GM19099 (cell line): ENCODE results near the gene CHST8.

Experiments
- POLR2A ChIP-seq: IDR thresholded peaks from 3 replicates; pipeline ENCODE4 v1.6.1; 2011; ENCODE audit warnings: low read depth; ENCODE audit not compliant: insufficient read length; ENCODE audit errors: extremely low read depth

Gene CHST8

GRCh38 chr19:33798681-33799111, 176.9 kb downstream of the CHST8 start:
- TF ChIP-seq POLR2A, result no peak

DNA sequence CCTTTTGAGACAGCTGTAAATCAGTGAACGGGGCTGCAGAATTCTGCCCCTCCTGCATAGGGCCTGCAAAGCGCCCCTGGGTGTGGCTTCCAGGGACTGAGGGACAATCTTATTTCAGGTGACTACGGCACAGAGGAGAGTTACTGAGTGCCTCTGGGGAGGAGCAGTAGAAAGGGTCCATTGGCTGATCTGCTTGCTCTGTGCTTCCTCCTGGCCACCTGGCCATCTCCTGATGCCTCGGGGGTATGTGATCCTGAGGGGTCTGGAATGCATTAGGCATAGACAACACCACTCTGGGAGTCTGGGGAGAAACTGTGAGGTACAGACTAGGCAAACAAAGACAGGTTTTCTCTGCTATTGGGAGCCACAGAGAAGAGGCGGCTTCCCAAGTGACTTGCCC, 177.7 kb downstream of the CHST8 start:
- TF ChIP-seq POLR2A, result no peak

GRCh38 chr19:33800012-33800680, 178.4 kb downstream of the CHST8 start:
- TF ChIP-seq POLR2A, result no peak

GRCh38 chr19:33801411-33801810, 179.7 kb downstream of the CHST8 start:
- no peak for TF ChIP-seq POLR2A

- no peak for TF ChIP-seq POLR2A
Measured at GRCh38 chr19:33802001-33802400, 180.2 kb downstream of the CHST8 start.

DNA sequence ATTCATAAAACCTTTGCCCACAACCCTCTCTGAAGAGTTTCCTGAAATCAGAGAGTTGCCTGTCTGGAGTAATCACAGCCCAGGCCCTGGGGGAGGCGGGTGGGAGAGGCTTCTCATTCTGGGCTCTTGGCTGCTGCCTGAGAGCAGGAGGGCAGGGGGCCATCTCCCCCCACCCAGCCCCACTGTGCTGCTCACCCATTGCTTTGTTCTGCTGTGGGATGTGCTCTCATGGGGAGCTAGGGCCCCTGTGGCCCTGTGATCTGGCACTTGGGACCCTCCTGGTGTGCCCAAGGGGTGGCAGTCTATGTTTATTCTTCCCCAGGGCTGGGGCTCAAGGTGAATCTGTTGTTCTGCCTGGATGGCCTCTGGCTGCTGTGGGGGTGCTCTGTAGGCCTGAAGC, 181.0 kb downstream of the CHST8 start:
- no peak for TF ChIP-seq POLR2A

- TF ChIP-seq POLR2A, result no peak
Measured at GRCh38 chr19:33803383-33803782, 181.6 kb downstream of the CHST8 start.

DNA sequence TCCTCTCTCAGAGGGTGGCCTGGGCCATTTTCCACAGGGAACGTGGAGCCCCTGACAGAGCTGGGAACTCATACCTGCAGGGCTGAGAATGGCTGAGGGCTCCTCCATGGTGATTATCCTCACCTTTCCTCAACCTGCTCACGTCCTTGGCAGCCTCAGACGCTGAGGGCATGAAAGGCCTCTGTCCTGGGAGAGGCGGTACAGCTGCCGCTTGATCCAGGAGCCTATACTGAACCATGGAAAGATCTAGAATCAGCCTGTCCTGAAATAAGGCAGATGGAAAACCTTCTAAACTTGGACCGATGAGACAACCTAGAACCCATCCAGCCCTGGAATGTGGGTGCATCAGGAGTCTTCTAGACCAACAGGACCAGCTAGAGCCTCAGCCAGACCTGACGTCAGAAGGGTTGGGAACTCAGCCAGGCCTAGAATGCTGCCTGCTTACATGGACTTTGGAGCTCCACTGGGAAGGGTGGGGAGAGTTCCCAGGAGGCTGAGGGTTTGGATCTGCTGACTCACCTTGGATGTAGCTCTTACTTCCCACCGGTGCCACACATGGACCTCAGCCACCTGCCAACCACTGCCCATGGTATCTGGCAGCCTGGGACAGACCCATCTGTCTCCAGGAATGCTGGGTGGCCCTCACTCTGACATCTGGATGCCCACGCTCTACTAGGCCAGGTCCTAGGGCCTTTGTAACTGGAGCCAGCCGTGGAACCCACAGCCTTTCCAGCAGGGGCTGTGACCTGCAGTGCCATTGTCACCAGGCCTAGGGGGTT, 182.5 kb downstream of the CHST8 start:
- TF ChIP-seq POLR2A, result no peak

DNA sequence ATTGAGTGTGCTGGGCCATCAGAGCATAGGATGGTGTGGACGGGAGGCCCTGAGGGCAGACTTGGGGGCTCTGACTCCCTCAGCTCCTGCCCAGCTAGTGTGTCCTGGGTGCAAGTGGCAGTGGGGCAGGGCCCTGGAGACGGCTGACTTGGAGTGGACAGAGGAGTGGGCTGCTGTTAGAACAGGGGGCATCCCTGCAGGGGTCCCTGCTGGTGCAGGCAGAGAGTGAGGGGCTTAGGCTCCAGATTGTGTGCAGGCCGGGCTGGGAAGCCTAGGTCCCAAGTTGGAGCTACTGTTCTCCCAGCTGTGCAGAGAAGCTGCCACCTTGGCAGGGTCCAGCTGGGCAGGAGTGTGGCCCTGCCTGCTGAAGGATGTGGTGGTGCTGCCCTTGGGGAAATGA, 183.6 kb downstream of the CHST8 start:
- no peak for TF ChIP-seq POLR2A

DNA sequence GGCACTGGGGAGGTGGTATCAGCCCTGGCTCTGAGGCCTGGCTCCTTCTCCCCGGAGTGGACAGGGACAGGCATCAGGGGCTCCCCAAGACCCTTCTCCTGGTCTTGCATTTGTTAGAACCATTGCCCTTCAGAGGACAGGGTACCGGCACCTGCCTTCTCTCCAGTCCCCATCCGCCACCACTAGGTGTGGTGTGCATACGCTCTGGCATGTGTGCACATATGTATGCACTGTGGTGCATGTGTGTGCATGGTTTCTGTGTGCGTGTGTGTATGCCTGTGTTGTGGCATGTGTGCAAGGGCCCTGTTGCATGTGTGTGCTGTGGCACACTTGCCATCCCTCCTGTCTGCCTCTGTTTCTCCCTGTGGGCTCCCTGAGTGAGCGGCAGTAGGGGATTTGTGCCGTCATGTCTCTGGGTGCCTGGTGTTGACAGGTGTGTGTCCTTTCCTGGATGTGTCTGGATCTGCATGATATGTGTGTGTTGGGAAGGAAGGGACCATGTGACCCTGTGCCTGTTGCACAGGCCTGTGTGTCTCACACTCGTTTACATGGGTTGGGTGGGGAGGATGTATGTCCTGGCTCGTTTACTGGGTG, 184.2 kb downstream of the CHST8 start:
- TF ChIP-seq POLR2A, result no peak

- TF ChIP-seq POLR2A, result no peak
Measured at GRCh38 chr19:33806434-33806881, 184.7 kb downstream of the CHST8 start.

DNA sequence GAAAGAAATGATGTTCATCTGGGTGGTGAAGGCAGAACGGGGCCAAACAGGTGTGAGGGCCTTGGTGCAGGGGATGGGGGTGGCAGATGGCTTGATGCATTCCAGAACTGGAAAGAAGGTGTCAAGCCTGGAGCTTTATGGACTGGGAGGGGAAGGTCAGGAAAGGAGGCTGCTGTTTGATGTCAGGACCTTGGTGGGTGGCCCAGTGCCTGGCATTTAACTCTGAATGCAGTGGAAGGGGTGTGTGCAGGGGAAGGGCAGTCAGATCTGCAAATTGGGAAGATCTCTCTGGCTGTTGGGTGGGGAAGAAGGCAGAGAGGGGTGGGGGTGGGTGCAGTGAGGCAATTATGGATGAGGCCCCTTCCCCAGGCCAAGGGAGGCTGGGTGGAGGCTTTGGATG, 186.6 kb downstream of the CHST8 start:
- TF ChIP-seq POLR2A, result no peak

- no peak for TF ChIP-seq POLR2A
Measured at GRCh38 chr19:33809960-33810359, 188.2 kb downstream of the CHST8 start.

DNA sequence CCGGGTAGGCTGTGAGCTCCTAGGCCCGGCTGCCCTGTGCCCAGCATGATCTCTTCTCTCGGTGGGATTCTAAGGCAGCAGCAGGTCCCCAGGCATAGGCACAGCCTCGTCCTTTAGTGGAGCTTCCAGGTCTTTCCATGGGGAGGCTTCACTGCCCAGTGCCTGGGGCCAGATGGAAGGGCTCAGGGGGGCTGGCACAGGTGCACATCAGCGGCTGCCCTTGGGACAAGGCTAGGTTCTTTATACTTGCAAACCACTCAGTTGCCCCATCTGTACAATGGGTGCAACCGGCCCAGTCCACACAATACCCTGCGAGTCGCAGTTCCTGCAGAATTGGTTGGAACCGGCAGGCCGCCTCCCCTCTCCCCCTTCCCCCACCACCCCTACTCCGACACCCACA, 189.1 kb downstream of the CHST8 start:
- no peak for TF ChIP-seq POLR2A

DNA sequence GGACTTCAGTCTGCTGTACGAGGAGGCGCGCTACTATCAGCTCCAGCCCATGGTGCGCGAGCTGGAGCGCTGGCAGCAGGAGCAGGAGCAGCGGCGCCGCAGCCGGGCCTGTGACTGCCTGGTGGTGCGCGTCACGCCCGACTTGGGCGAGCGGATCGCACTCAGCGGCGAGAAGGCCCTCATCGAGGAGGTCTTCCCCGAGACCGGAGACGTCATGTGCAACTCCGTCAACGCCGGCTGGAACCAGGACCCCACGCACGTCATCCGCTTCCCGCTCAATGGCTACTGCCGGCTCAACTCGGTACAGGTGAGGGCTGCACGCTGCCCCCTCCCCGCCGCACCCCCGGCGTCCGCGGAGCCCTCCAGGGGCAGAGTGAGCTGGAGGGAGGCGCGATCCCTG, 189.5 kb downstream of the CHST8 start:
- no peak for TF ChIP-seq POLR2A

- TF ChIP-seq POLR2A, result no peak
Measured at GRCh38 chr19:33811736-33812387, 190.1 kb downstream of the CHST8 start.
